Natural killer cell treated with Interleukin-12 subunit alpha and Interleukin-12 subunit beta and Interleukin-15 and Interleukin-18, amount 100 ng/mL, for 72 hours (primary cell): Measurements from ENCODE around the gene CADM2. TPM values are rescaled to one million over a fixed set of nuclear protein-coding genes. Genes with fewer than 3 reads are reported as not detected.

Source experiments
- ATAC-seq, 2 donors: fragments of 150-1000 bp; cut with Tn5 transposase in 1 of 2; sonication (Bioruptor Pico), chemical (Tn5 transposase) in 1 of 2; 2 replicates each; pipeline ENCODE4 v1.10.0; 2021
- DNase-seq: peaks from one replicate; pipeline ENCODE4 v3.0.0; 2022; ENCODE audit warnings: low spot score
- H3K27ac Mint-ChIP-seq, 2 donors: 1 replicate in 1 of 2; 2 replicates in 1 of 2; pipeline ENCODE4 v1.8.0; 2022; ENCODE audit warnings: mixed read lengths in 2 of 2, mild to moderate bottlenecking in 1 of 2, moderate library complexity in 1 of 2
- H3K27me3 Mint-ChIP-seq, 2 donors: 1 replicate in 1 of 2; 2 replicates in 1 of 2; pipeline ENCODE4 v1.8.0; 2022; ENCODE audit warnings: mixed read lengths in 2 of 2
- H3K36me3 Mint-ChIP-seq: one replicate; pipeline ENCODE4 v1.8.0; 2022; ENCODE audit warnings: mixed read lengths
- H3K4me1 Mint-ChIP-seq, 2 donors: 1 replicate in 1 of 2; 2 replicates in 1 of 2; pipeline ENCODE4 v1.8.0; 2022; ENCODE audit warnings: low read depth in 2 of 2, mixed read lengths in 2 of 2, mild to moderate bottlenecking in 1 of 2
- H3K4me3 Mint-ChIP-seq: one replicate; pipeline ENCODE4 v1.8.0; 2022; ENCODE audit warnings: mixed read lengths
- H3K9me3 Mint-ChIP-seq: 2 replicates; pipeline ENCODE4 v1.8.0; 2022; ENCODE audit warnings: mixed read lengths
- total RNA-seq, 2 donors: library from RNA; stranded (reverse); gene quantifications; one replicate each; pipeline ENCODE4 v1.2.3, GENCODE V29; 2022

Gene CADM2
- total RNA-seq, 2 donors from 2014 or later, result not detected

- no peaks in the 10 kb centered on the region for H3K4me1 Mint-ChIP-seq
- no peaks in the 10 kb centered on the region for H3K27me3 Mint-ChIP-seq
- no peak for ATAC-seq
- H3K9me3 Mint-ChIP-seq, result peaks cover 21% of the 10 kb centered on the region
- no peak for DNase-seq
- H3K36me3 Mint-ChIP-seq, result peaks cover 4% of the 10 kb centered on the region
- no peak overlapping the region for H3K4me3 Mint-ChIP-seq
- H3K27ac Mint-ChIP-seq, result no peak overlapping the region
Measured at GRCh38 chr3:85533586-85533985, 574.8 kb downstream of the CADM2 start.

- ATAC-seq (no peak), DNase-seq (no peak)
- H3K27me3 Mint-ChIP-seq, result no peaks in the 10 kb centered on the region
- H3K4me1 Mint-ChIP-seq, result no peaks in the 10 kb centered on the region
- H3K36me3 Mint-ChIP-seq, result peaks cover 4% of the 10 kb centered on the region
- no peak overlapping the region for H3K27ac Mint-ChIP-seq
- no peak overlapping the region for H3K4me3 Mint-ChIP-seq
- H3K9me3 Mint-ChIP-seq, result peaks cover 14% of the 10 kb centered on the region
Measured at GRCh38 chr3:85535517-85535916, 576.7 kb downstream of the CADM2 start.

- Mint-ChIP-seq H3K4me3 (no peak overlapping the region), H3K36me3 (no peaks in the 10 kb centered on the region), H3K27ac (no peak overlapping the region), H3K9me3 (peaks cover 12% of the 10 kb centered on the region), H3K27me3 (no peaks in the 10 kb centered on the region), H3K4me1 (no peaks in the 10 kb centered on the region)
- DNase-seq (no peak), ATAC-seq (no peak)
Measured at GRCh38 chr3:85539232-85539631, 580.4 kb downstream of the CADM2 start.

GRCh38 chr3:85554153-85554552 is 595.4 kb downstream of the CADM2 start:
- no peaks in the 10 kb centered on the region for H3K36me3 Mint-ChIP-seq
- H3K27me3 Mint-ChIP-seq, result no peaks in the 10 kb centered on the region
- H3K27ac Mint-ChIP-seq, result no peak overlapping the region
- no peak for ATAC-seq
- DNase-seq, result no peak
- H3K9me3 Mint-ChIP-seq, result no peaks in the 10 kb centered on the region
- H3K4me3 Mint-ChIP-seq, result no peak overlapping the region
- no peaks in the 10 kb centered on the region for H3K4me1 Mint-ChIP-seq

- ATAC-seq (no peak), DNase-seq (no peak)
- Mint-ChIP-seq H3K27ac (no peak overlapping the region), H3K36me3 (no peaks in the 10 kb centered on the region), H3K4me3 (no peak overlapping the region), H3K9me3 (no peaks in the 10 kb centered on the region), H3K4me1 (no peaks in the 10 kb centered on the region), H3K27me3 (no peaks in the 10 kb centered on the region)
Measured at GRCh38 chr3:85560088-85560785, 601.4 kb downstream of the CADM2 start.

GRCh38 chr3:85567071-85567676 is 608.4 kb downstream of the CADM2 start:
- Mint-ChIP-seq H3K4me3 (no peak overlapping the region), H3K4me1 (no peaks in the 10 kb centered on the region), H3K27me3 (no peaks in the 10 kb centered on the region), H3K9me3 (no peaks in the 10 kb centered on the region), H3K36me3 (no peaks in the 10 kb centered on the region), H3K27ac (no peak overlapping the region)
- DNase-seq (no peak), ATAC-seq (no peak)

- H3K4me1 Mint-ChIP-seq, result no peaks in the 10 kb centered on the region
- H3K27me3 Mint-ChIP-seq, result no peaks in the 10 kb centered on the region
- H3K36me3 Mint-ChIP-seq, result no peaks in the 10 kb centered on the region
- H3K9me3 Mint-ChIP-seq, result no peaks in the 10 kb centered on the region
- no peak overlapping the region for H3K4me3 Mint-ChIP-seq
- H3K27ac Mint-ChIP-seq, result no peak overlapping the region
- DNase-seq (no peak), ATAC-seq (no peak)
Measured at GRCh38 chr3:85570819-85571218, 612.0 kb downstream of the CADM2 start.

- no peak overlapping the region for H3K4me3 Mint-ChIP-seq
- no peaks in the 10 kb centered on the region for H3K9me3 Mint-ChIP-seq
- no peak overlapping the region for H3K27ac Mint-ChIP-seq
- H3K27me3 Mint-ChIP-seq, result no peaks in the 10 kb centered on the region
- H3K36me3 Mint-ChIP-seq, result no peaks in the 10 kb centered on the region
- DNase-seq, result no peak
- ATAC-seq, result no peak
- no peaks in the 10 kb centered on the region for H3K4me1 Mint-ChIP-seq
Measured at GRCh38 chr3:85571835-85572234, 613.0 kb downstream of the CADM2 start.

- DNase-seq (no peak), ATAC-seq (no peak)
- Mint-ChIP-seq H3K27ac (no peak overlapping the region), H3K36me3 (no peaks in the 10 kb centered on the region), H3K9me3 (no peaks in the 10 kb centered on the region), H3K4me1 (no peaks in the 10 kb centered on the region), H3K27me3 (no peaks in the 10 kb centered on the region), H3K4me3 (no peak overlapping the region)
Measured at GRCh38 chr3:85572426-85572825, 613.6 kb downstream of the CADM2 start.

- no peaks in the 10 kb centered on the region for H3K27me3 Mint-ChIP-seq
- no peak for DNase-seq
- no peak overlapping the region for H3K27ac Mint-ChIP-seq
- H3K36me3 Mint-ChIP-seq, result no peaks in the 10 kb centered on the region
- no peaks in the 10 kb centered on the region for H3K9me3 Mint-ChIP-seq
- H3K4me1 Mint-ChIP-seq, result no peaks in the 10 kb centered on the region
- ATAC-seq, result no peak
- H3K4me3 Mint-ChIP-seq, result no peak overlapping the region
Measured at GRCh38 chr3:85572978-85573377, 614.2 kb downstream of the CADM2 start.

GRCh38 chr3:85574006-85574705 is 615.4 kb downstream of the CADM2 start:
- DNase-seq (no peak), ATAC-seq (no peak)
- H3K4me3 Mint-ChIP-seq, result no peak overlapping the region
- H3K36me3 Mint-ChIP-seq, result no peaks in the 10 kb centered on the region
- H3K9me3 Mint-ChIP-seq, result no peaks in the 10 kb centered on the region
- H3K27me3 Mint-ChIP-seq, result no peaks in the 10 kb centered on the region
- H3K4me1 Mint-ChIP-seq, result no peaks in the 10 kb centered on the region
- no peak overlapping the region for H3K27ac Mint-ChIP-seq

GRCh38 chr3:85576091-85576690 is 617.4 kb downstream of the CADM2 start:
- Mint-ChIP-seq H3K27ac (no peak overlapping the region), H3K9me3 (no peaks in the 10 kb centered on the region), H3K4me1 (no peaks in the 10 kb centered on the region), H3K4me3 (no peak overlapping the region), H3K27me3 (no peaks in the 10 kb centered on the region), H3K36me3 (no peaks in the 10 kb centered on the region)
- ATAC-seq (no peak), DNase-seq (peak; percentile 69)

- Mint-ChIP-seq H3K9me3 (no peaks in the 10 kb centered on the region), H3K27ac (no peak overlapping the region), H3K4me1 (no peaks in the 10 kb centered on the region), H3K4me3 (no peak overlapping the region), H3K36me3 (no peaks in the 10 kb centered on the region), H3K27me3 (no peaks in the 10 kb centered on the region)
- ATAC-seq (no peak), DNase-seq (no peak)
Measured at GRCh38 chr3:85576697-85577200, 618.0 kb downstream of the CADM2 start.

- no peak for DNase-seq
- H3K4me1 Mint-ChIP-seq, result no peaks in the 10 kb centered on the region
- H3K36me3 Mint-ChIP-seq, result no peaks in the 10 kb centered on the region
- no peak overlapping the region for H3K27ac Mint-ChIP-seq
- ATAC-seq, result no peak
- H3K27me3 Mint-ChIP-seq, result no peaks in the 10 kb centered on the region
- H3K4me3 Mint-ChIP-seq, result no peak overlapping the region
- H3K9me3 Mint-ChIP-seq, result no peaks in the 10 kb centered on the region
Measured at GRCh38 chr3:85584779-85585356, 626.1 kb downstream of the CADM2 start.
